ENCODE results near the gene NIT2. TPM values are rescaled to one million over a fixed set of nuclear protein-coding genes. Genes with fewer than 3 reads are reported as not detected.

The NIT2 gene, protein sequence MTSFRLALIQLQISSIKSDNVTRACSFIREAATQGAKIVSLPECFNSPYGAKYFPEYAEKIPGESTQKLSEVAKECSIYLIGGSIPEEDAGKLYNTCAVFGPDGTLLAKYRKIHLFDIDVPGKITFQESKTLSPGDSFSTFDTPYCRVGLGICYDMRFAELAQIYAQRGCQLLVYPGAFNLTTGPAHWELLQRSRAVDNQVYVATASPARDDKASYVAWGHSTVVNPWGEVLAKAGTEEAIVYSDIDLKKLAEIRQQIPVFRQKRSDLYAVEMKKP
- total RNA-seq (2022) (37.0 and 42.6 TPM in 2 replicates), Bru-seq, nascent RNA (percentile 76 among the genes with signal in this experiment), BruChase-seq, experiment 1, labeled RNA remaining after a 6-hour chase (percentile 68 among the genes with signal in this experiment), BruChase-seq, experiment 2, labeled RNA remaining after a 2-hour chase (percentile 72 among the genes with signal in this experiment)
- long read RNA-seq, full-length matches to known transcripts = 85 of 95 reads
- long read RNA-seq, partial matches to known transcripts = 5 of 95 reads
- long read RNA-seq, other reads (novel, unspliced or antisense) = 5 of 95 reads

GRCh38 chr3:100334488-100335351 is at the start of gene NIT2:
Gene NIT2 (plus strand): TSS chr3:100334757. CDS start chr3:100334792, 35 bp downstream.
- ChIA-PET POLR2A (interaction anchor here (0.7 to 3.3 kb wide), 20 partner anchors 9 to 503 kb away, joined by 3 to 27 read pairs (median 4); partner anchors contain the start of genes LNP1, TBC1D23 and TOMM70), CTCF (interaction anchor here (0.6 to 1.5 kb wide), 6 partner anchors 18 to 515 kb away, joined by 3 to 7 read pairs (median 4); no protein-coding TSS in a partner anchor)
- peak; percentile 82 for DNase-seq (ENCODE audit: unreplicated experiment)
- Mint-ChIP-seq H3K27me3 (ENCODE audit: insufficient read depth, unreplicated experiment) (no peaks in the 10 kb centered on the region), H3K27ac (ENCODE audit: low read depth, unreplicated experiment) (peak within 1 kb of the TSS; percentile 82), H3K4me1 (ENCODE audit: insufficient read depth, unreplicated experiment) (peaks cover 5% of the 10 kb centered on the region), H3K36me3 (ENCODE audit: insufficient read depth, unreplicated experiment) (peaks cover 10% of the 10 kb centered on the region), H3K9me3 (ENCODE audit: unreplicated experiment) (no peaks in the 10 kb centered on the region), H3K4me3 (ENCODE audit: unreplicated experiment) (peak within 1 kb of the TSS; percentile 85)
- BruUV-seq (replicated peaks) = no TSS peak
- intact Hi-C loops (cut with micrococcal nuclease) = no loop called here
- no peak for TF ChIP-seq CTCF (IDR thresholded peaks at IDR 0.05; ENCODE audit: unreplicated experiment)

DNA sequence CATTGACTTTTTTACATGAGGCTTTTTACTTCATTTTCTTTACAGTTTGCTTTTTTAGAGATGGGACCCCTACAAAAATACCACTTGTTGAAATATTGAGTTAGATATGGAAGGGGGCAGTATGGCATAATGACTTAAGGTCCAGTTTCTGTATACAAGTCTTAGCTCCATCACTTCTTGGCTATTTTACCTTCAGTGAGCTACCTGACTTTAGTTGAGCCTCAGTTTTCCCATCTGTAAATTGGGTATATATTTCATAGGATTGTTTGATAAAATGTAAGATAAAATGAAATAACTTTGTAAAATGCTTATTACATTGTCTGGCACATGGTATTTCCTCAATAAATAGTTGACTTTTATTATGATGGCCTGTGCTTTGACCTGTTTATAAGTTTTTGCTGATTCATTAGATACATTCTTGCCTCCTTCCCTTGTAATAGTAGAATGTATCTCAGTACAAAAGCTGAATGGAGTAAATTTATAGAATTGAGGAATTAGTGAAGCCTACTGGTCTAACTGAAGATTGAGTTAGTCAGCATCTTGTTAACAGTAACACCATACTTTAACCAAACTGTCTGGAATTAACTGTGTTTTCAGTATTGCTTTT is 46.2 kb upstream of the NIT2 start:
- H3K4me1 Mint-ChIP-seq (ENCODE audit: insufficient read depth, unreplicated experiment) = no peaks in the 10 kb centered on the region
- no peaks in the 10 kb centered on the region for H3K27me3 Mint-ChIP-seq (ENCODE audit: insufficient read depth, unreplicated experiment)
- H3K27ac Mint-ChIP-seq (ENCODE audit: low read depth, unreplicated experiment) = no peak overlapping the region
- DNase-seq (ENCODE audit: unreplicated experiment) = no peak
- H3K4me3 Mint-ChIP-seq (ENCODE audit: unreplicated experiment) = no peak overlapping the region
- CTCF ChIA-PET = interaction anchor here (0.6 to 1.1 kb wide), 5 partner anchors 11 to 457 kb away, joined by 3 to 4 read pairs (median 3); no protein-coding TSS in a partner anchor
- intact Hi-C loops (cut with micrococcal nuclease) = no loop called here
- H3K36me3 Mint-ChIP-seq (ENCODE audit: insufficient read depth, unreplicated experiment) = peaks cover 38% of the 10 kb centered on the region
- H3K9me3 Mint-ChIP-seq (ENCODE audit: unreplicated experiment) = no peaks in the 10 kb centered on the region
- BruUV-seq (replicated peaks) = no TSS peak
- POLR2A ChIA-PET = no interaction called here
- TF ChIP-seq CTCF (IDR thresholded peaks at IDR 0.05; ENCODE audit: unreplicated experiment) = no peak

- intact Hi-C loops (cut with micrococcal nuclease) = no loop called here
- Mint-ChIP-seq H3K27me3 (ENCODE audit: insufficient read depth, unreplicated experiment) (no peaks in the 10 kb centered on the region), H3K36me3 (ENCODE audit: insufficient read depth, unreplicated experiment) (peaks cover 37% of the 10 kb centered on the region), H3K9me3 (ENCODE audit: unreplicated experiment) (no peaks in the 10 kb centered on the region), H3K4me1 (ENCODE audit: insufficient read depth, unreplicated experiment) (no peaks in the 10 kb centered on the region), H3K4me3 (ENCODE audit: unreplicated experiment) (no peak overlapping the region), H3K27ac (ENCODE audit: low read depth, unreplicated experiment) (no peak overlapping the region)
- DNase-seq (ENCODE audit: unreplicated experiment) = no peak
- CTCF ChIA-PET = no interaction called here
- no peak for TF ChIP-seq CTCF (IDR thresholded peaks at IDR 0.05; ENCODE audit: unreplicated experiment)
- POLR2A ChIA-PET = no interaction called here
- no TSS peak for BruUV-seq (replicated peaks)
Measured at GRCh38 chr3:100289339-100289738, 45.2 kb upstream of the NIT2 start.

All from MCF 10A (cell line).